ENCODE data around the gene FZD7. TPM values are rescaled to one million over a fixed set of nuclear protein-coding genes. Genes with fewer than 3 reads are reported as not detected.
A peak's percentile ranks its signal among the peaks of the same experiment; 100 is the strongest.

Gene FZD7
- total and polyA plus RNA-seq, 2 donors, result 69.5 to 92.2 TPM

DNA sequence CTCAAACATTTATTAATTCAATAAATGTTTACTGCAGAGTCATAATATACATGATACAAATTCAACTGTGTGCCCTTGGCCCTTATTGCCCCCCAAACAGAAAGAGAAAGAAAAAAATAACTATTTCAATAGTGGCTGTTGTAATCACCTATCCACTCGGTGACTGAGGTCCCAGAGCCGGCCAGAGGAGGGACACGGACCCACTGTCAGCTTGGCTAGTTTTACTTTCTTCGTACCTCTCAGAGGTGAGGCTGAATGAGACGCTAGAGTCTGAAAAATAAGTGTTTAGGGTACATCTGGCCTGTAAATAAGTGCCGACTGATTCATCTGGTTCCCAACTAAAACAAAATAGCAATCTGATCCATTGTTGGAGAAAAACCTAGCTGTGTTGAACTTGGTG, 31.3 kb upstream of the FZD7 start:
- H3K4me1 ChIP-seq (ENCODE audit: insufficient read depth), result no peaks in the 10 kb centered on the region

GRCh38 chr2:202005272-202005887, 28.3 kb upstream of the FZD7 start:
- no peak for DNase-seq (ENCODE audit: extremely low spot score)
- Histone ChIP-seq H3K4me1 (ENCODE audit: insufficient read depth) (no peaks in the 10 kb centered on the region), H3K27ac (ENCODE audit: low read depth) (no peak overlapping the region), H3K4me3 (ENCODE audit: low read depth, low read length) (no peak overlapping the region), H3K36me3 (ENCODE audit: insufficient read depth) (no peaks in the 10 kb centered on the region)
- whole genome bisulfite sequencing, result 85% methylated on average over 3 of the region's 3 CpGs

More for the DNA sequence above, 31.3 kb upstream of the FZD7 start:
- WGBS, result 88% methylated on average over 6 of the region's 6 CpGs
- no peaks in the 10 kb centered on the region for H3K36me3 ChIP-seq (ENCODE audit: insufficient read depth)
- no peak for DNase-seq (ENCODE audit: extremely low spot score)
- no peak overlapping the region for H3K4me3 ChIP-seq (ENCODE audit: low read depth, low read length)
- H3K27ac ChIP-seq (ENCODE audit: low read depth), result no peak overlapping the region

GRCh38 chr2:202006301-202006700, 27.4 kb upstream of the FZD7 start:
- Histone ChIP-seq H3K4me1 (ENCODE audit: insufficient read depth) (no peaks in the 10 kb centered on the region), H3K27ac (ENCODE audit: low read depth) (no peak overlapping the region), H3K36me3 (ENCODE audit: insufficient read depth) (no peaks in the 10 kb centered on the region), H3K4me3 (ENCODE audit: low read depth, low read length) (no peak overlapping the region)
- no peak for DNase-seq (ENCODE audit: extremely low spot score)
- 94% methylated on average over 1 of the region's 1 CpG for WGBS

DNA sequence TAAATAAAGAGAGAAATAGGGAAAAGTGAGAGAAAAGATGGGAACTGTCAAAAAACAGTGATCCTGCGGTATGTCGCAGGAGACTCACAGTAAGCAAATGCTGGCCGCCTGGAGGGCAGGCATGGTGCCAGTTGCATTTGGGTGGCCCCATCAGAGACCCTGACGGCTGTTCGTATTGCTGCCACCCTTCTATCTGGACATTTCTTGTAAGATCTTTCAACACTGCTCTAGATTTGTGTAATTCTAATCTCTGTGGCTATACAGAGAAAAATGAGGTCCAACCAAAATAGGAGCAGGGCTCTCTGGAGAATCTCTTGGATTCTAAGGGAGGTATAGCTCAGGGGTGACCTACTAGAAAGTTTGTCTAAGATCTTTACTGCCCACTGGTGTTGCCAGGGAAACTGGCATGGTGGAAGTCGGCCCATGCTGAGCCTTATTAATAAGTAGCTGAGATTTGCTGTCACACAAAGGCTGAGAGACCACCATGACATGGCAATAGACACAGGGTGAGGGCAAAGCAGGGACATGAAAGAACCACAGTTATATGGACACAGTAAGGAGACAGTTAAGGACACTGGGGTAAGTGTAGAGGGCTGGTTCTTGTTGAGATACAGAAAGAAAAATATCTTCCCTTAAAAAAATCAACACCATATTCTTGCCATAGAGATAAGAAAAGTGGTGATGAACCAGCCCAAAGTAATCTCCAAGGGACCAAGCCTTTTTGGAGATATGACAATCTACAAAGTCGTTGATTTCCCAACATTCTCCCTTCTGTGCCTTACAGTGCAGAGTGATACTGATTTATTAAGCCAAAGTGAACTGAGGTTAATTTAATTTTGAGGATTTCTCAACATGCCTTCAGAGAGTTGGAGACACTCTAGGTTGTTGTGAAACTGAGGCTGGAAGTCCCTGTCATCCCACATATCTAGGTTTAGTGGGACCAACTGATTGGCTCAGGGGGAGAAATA, 26.4 kb upstream of the FZD7 start:
- Histone ChIP-seq H3K4me3 (ENCODE audit: low read depth, low read length) (no peak overlapping the region), H3K36me3 (ENCODE audit: insufficient read depth) (no peaks in the 10 kb centered on the region), H3K27ac (ENCODE audit: low read depth) (no peak overlapping the region), H3K4me1 (ENCODE audit: insufficient read depth) (no peaks in the 10 kb centered on the region)
- 81% methylated on average over 7 of the region's 7 CpGs for WGBS
- no peak for DNase-seq (ENCODE audit: extremely low spot score)

GRCh38 chr2:202007983-202008354, 25.7 kb upstream of the FZD7 start:
- no peaks in the 10 kb centered on the region for H3K4me1 ChIP-seq (ENCODE audit: insufficient read depth)
- no peak overlapping the region for H3K4me3 ChIP-seq (ENCODE audit: low read depth, low read length)
- H3K27ac ChIP-seq (ENCODE audit: low read depth), result no peak overlapping the region
- no peaks in the 10 kb centered on the region for H3K36me3 ChIP-seq (ENCODE audit: insufficient read depth)
- 88% methylated on average over 2 of the region's 2 CpGs for WGBS
- no peak for DNase-seq (ENCODE audit: extremely low spot score)

DNA sequence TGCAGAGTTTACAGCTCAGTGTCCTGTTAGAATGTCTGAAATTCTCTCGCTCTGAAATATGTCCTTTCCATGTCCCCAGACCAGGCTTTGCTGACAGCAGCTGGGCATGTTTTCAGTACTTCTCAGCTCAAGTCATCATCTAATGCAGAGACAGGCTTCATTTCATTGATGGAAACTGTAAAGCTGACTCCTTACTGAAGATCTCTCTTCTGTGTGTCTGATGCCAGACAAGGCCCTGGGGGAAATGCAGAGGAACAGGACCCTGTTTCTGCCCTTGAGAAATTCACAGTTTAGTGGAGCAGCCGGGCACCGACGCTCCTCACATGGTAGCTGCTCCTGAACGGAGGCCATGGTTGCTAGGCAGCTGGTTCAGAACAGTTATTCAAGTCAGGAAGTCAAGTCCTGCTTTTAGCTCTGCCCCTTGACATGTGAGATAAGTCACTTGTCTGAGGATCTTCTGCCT, 24.6 kb upstream of the FZD7 start:
- Histone ChIP-seq H3K4me3 (ENCODE audit: low read depth, low read length) (no peak overlapping the region), H3K27ac (ENCODE audit: low read depth) (no peak overlapping the region), H3K4me1 (ENCODE audit: insufficient read depth) (no peaks in the 10 kb centered on the region), H3K36me3 (ENCODE audit: insufficient read depth) (no peaks in the 10 kb centered on the region)
- WGBS, result 39% methylated on average over 5 of the region's 5 CpGs
- DNase-seq (ENCODE audit: extremely low spot score), result no peak

DNA sequence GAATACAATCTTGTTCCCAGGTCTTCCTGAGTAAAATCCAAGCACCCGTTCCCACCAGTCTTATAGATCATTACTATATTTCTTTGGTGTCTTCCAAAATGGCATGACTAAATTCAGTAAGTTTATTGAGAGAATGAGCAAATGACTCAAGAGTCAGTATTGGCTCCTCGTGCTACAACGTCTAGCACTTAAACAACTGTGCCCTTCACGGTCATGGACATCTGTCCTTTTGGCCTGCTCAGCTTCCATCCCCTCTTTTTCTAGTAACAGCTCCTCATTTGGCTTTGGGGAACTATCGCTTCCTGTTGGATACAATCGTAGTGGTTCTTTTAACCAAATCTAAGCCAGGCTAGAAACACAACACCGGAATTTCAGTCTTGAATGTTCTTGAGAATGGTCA, 24.1 kb upstream of the FZD7 start:
- Histone ChIP-seq H3K36me3 (ENCODE audit: insufficient read depth) (no peaks in the 10 kb centered on the region), H3K27ac (ENCODE audit: low read depth) (no peak overlapping the region), H3K4me1 (ENCODE audit: insufficient read depth) (no peaks in the 10 kb centered on the region), H3K4me3 (ENCODE audit: low read depth, low read length) (no peak overlapping the region)
- 87% methylated on average over 7 of the region's 7 CpGs for WGBS
- no peak for DNase-seq (ENCODE audit: extremely low spot score)

- WGBS, result 33% methylated on average over 6 of the region's 6 CpGs
- Histone ChIP-seq H3K36me3 (ENCODE audit: insufficient read depth) (no peaks in the 10 kb centered on the region), H3K27ac (ENCODE audit: low read depth) (no peak overlapping the region), H3K4me1 (ENCODE audit: insufficient read depth) (no peaks in the 10 kb centered on the region), H3K4me3 (ENCODE audit: low read depth, low read length) (no peak overlapping the region)
- DNase-seq (ENCODE audit: extremely low spot score), result no peak
These were observed 19.3 kb upstream of the FZD7 start for GRCh38 chr2:202014318-202014717.

- Histone ChIP-seq H3K36me3 (ENCODE audit: insufficient read depth) (no peaks in the 10 kb centered on the region), H3K27ac (ENCODE audit: low read depth) (no peak overlapping the region), H3K4me1 (ENCODE audit: insufficient read depth) (no peaks in the 10 kb centered on the region), H3K4me3 (ENCODE audit: low read depth, low read length) (no peak overlapping the region)
- DNase-seq (ENCODE audit: extremely low spot score), result peak; percentile 82
- 18% methylated on average over 9 of the region's 9 CpGs for WGBS
These were observed 18.9 kb upstream of the FZD7 start for GRCh38 chr2:202014759-202015211.

DNA sequence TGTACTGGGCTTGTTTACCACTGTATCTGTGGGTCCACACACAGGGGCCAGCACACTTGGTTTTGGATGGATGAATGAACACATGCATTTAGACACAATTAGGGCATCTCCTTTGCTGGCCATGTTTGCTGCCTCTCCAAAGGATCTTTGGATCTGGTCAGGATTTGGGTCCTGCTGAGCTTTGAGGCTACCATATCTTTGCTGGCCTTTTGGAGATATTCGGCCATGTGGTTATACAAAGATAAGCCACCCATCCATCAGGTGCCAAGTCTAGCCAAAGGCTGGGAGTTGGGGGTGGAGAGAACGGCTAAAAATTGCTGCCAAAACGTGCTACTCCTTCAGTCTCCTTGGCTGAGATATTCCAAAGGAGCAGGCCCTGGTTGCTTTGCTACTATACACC, 18.2 kb upstream of the FZD7 start:
- Histone ChIP-seq H3K4me1 (ENCODE audit: insufficient read depth) (no peaks in the 10 kb centered on the region), H3K36me3 (ENCODE audit: insufficient read depth) (no peaks in the 10 kb centered on the region), H3K27ac (ENCODE audit: low read depth) (no peak overlapping the region), H3K4me3 (ENCODE audit: low read depth, low read length) (no peak overlapping the region)
- 70% methylated on average over 3 of the region's 3 CpGs for WGBS
- DNase-seq (ENCODE audit: extremely low spot score), result no peak

- no peaks in the 10 kb centered on the region for H3K36me3 ChIP-seq (ENCODE audit: insufficient read depth)
- H3K4me1 ChIP-seq (ENCODE audit: insufficient read depth), result no peaks in the 10 kb centered on the region
- H3K27ac ChIP-seq (ENCODE audit: low read depth), result no peak overlapping the region
- no peak for DNase-seq (ENCODE audit: extremely low spot score)
- no peak overlapping the region for H3K4me3 ChIP-seq (ENCODE audit: low read depth, low read length)
- WGBS, result 77% methylated on average over 5 of the region's 5 CpGs
These were observed 17.0 kb upstream of the FZD7 start for GRCh38 chr2:202016579-202017227.

- DNase-seq (ENCODE audit: extremely low spot score), result no peak
- H3K4me3 ChIP-seq (ENCODE audit: low read depth, low read length), result no peak overlapping the region
- H3K4me1 ChIP-seq (ENCODE audit: insufficient read depth), result no peaks in the 10 kb centered on the region
- H3K27ac ChIP-seq (ENCODE audit: low read depth), result no peak overlapping the region
- no peaks in the 10 kb centered on the region for H3K36me3 ChIP-seq (ENCODE audit: insufficient read depth)
These were observed 15.7 kb upstream of the FZD7 start for GRCh38 chr2:202017940-202018339.

GRCh38 chr2:202018950-202019349, 14.7 kb upstream of the FZD7 start:
- no peak for DNase-seq (ENCODE audit: extremely low spot score)
- WGBS, result 15% methylated on average over 2 of the region's 2 CpGs
- H3K27ac ChIP-seq (ENCODE audit: low read depth), result no peak overlapping the region
- H3K36me3 ChIP-seq (ENCODE audit: insufficient read depth), result no peaks in the 10 kb centered on the region
- H3K4me1 ChIP-seq (ENCODE audit: insufficient read depth), result no peaks in the 10 kb centered on the region
- H3K4me3 ChIP-seq (ENCODE audit: low read depth, low read length), result no peak overlapping the region

All from urinary bladder (tissue), 4 donors.